IPS-NIHi11 (cell line): ENCODE measurements around the gene PNLIPRP2.

Experiments
- DNase-seq: peaks from one replicate; pipeline ENCODE4 v3.0.0; 2012; ENCODE audit warnings: mixed read lengths, low spot score

The PNLIPRP2 gene

DNA sequence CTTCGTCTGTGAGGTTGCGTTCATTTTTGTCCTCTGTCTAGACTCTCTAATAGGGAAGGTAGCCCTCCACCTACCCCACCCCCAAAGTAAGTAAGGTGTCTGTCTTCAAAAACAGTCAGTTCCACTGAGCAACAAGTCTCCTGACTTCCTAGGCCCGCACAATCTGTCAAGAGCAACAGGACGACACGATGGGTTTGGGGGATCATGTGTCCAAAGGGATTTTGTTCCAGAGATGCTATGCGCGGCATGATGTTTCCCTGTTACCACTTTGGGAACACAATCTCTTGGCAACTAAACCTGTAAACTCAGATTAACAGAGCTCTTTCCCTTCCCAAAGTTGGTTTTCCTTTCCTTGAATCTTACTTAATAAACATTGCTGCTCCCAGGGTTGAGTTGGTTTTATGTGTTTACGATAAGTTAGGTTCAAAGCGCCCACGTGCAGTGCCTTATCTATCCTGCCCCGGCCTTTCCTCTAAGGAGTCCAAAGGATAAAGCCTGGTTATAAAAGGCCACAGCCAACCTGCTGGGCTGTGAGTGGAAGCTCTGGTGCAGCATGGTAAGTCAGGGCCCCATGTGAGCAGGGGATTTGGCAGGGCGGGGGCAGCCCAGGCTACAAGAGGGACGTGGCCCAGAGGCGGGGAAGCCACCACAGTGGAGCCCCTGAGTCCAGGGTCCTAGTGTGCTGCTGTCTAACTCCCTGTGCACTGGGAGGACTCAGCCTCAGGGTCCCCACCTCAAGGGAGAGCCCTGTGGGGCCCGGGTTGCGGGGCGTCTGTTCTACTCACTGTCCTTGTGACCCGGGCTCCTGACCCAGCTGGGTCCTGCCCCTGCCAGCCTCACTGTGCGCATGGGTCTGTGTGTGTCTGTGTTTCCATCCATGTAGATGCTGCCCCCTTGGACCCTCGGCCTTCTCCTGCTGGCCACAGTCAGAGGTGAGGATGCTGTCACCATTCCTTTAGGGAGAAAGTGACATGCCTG is at the start of gene PNLIPRP2:
Gene PNLIPRP2 (plus strand): TSS at position 531 of the 978 bp plus-strand sequence.
- no peak for DNase-seq

DNA sequence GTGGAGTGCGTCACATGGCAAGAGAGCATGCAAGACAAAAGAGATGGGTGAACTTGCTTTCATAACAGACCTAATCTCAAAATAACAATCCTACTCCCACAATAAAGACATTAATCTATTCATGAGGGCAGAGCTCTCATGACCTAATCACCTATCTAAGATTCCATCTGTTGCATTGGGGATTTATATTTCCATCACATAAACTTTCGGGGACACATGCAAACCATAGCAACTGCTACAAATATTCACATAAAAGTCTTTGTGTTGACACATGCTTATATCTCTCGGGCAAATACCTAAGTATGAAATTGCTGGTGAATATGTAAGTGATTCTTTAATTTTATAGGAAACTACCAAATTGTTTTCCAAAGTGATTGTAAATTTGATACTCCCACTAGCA is 46.0 kb upstream of the PNLIPRP2 start:
- no peak for DNase-seq

DNA sequence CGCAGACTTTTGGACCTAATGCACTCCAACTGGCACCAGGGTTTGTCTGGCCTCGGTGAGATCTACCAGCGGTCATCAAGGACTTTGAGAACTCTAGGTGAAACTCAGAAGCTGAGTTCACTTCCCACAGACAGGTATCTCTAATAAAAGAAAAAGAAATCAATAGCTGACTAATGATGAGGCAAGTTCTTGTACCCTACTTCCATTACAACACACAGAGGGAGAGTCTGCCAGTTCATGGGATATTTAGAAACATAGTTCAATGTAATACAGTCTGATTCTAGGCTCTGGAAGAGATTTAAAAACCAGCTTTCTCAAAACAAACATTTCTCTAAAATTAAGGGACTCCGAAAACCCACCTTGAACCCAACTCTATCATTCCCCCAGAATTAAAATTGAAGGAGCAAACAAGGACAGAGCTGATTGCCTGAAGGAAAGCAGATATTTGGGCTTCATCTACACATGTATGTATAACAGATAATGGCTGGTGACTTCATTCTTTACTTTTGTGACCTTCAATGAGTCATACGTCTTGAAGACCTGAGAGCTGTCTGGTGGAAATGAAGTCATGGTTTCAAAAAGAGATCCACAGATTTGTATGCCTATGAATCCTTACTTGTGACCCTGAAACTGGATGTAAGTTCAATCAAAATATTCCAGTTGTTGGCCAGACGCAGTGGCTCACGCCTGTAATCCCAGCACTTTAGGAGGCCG is 32.7 kb upstream of the PNLIPRP2 start:
- no peak for DNase-seq

DNA sequence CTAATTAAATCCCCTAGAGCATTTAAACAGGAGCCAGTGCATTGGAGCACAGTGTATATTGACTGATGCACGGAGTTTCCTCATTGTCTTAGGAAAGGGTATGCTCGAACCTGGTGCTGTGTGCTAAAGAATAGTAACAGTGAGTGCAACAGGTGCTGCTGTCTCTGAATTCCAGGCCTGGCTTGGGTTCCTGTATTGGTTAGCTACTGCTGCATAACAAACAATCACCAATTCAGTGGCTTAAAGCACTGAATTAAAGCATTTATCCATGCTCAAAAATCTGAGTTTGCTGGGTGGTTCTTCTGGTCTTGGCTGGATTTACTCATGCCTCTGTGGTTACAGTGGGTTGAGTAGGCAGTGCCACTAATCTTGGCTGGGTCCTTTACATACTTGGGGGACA is 31.8 kb upstream of the PNLIPRP2 start:
- DNase-seq: no peak

DNA sequence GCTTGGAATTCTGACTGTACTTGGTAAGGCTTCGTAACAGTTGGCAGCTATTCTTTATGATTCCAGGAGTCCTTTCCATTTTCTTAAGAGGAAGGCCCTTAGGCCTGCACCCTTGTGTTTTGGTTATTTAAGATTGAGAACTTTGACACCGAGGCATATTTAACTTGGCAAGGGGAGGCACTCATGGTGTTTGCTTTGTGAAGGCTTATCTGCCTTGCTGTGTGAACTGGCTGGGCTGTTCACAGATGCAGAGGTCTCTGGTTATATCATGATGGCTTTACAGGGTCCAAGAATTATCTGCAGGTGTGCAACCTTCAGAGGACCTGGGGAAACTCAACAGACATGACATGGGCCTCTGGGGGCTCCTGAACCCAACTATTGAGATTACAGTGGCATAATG is 30.8 kb upstream of the PNLIPRP2 start:
- DNase-seq: no peak

DNA sequence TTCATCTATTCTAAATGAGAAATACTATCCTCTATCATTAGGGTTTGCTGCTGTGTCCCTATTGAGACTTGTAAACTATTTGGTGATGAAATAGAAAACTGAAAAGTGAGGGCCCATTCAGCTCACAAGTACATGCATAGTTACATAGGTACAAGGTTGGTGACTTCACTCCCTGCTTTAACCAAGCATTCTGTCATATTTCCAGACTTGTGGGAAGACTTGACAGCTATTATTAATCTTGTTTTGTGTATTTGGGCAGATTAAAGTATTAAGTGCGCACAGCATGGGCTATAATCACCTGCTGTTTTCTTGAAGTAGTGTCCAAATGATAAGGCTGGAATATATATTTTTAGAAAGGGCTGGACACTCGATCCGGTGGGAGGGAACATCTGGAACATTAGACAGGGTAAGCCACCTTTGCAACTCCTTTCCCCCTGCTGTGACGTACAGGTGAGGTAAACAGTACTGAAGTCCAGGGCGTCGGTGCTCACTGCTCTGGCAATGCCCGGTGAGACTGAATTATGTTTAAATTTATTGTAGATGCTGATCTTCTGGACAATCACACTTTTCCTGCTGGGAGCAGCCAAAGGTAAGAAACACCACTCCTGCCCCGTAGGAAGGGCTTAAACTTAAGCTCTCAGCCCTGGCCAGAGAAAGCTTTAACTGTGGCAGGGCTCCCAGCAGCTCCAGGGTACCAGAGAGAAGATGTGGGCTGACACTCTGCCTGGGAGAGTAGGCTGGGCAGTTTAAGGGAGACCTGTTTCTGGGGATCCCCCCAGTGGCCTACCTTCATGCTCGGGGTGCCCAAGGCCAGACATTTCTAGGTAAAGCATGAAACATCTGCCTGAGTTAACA is 29.9 kb upstream of the PNLIPRP2 start, which contains the start of gene PNLIPRP1:
Gene PNLIPRP1 (plus strand): TSS at position 370 of the 855 bp plus-strand sequence. CDS start 171 bp downstream, at position 541.
- no peak for DNase-seq

DNA sequence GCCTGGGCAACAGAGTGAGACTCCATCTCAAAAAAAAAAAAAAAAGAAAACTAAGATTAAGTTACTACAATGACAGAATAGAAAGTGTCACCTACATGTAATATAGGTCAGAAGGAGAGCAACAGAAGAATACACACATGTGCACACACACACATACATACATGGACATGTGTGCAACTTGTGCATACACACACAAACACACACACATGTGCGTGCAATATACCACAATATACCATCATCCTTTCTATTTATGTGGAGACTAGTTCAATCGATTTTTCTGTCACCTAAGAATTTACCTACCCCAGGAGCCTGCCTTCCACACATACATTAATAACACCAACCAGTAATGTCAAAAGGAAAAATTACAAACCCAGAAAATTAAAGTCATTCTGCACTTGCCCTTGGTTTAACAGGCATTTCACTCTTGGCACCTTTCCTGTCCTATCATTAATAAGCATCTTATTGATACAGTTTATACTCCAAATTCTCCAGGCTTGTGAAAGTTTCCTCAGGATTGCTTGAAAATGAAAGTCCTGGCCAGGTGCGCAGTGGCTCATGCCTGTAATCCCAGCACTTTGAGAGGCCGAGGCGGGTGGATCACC is 27.5 kb upstream of the PNLIPRP2 start:
- DNase-seq: no peak

DNA sequence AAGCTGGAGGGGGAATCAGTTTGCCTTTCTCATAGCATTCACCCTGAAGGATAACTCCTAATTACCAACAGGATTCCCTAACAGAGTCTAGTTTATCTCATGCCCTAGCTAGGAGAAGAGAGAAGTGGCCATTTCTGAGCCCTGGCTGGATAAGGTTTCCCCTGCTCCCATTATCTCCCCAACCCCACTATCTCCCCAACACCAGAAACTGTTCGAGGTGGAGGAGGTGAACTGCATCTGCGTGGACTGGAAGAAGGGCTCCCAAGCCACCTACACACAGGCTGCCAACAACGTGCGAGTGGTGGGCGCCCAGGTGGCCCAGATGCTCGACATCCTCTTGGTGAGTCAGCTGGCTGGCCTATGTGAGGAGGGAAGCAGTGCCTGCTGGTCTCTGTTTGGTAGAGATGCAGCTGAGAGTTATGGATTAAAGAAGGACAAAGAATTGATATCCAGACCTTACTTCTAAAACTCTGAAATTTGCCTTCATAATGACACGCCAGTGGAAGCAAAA is 26.2 kb upstream of the PNLIPRP2 start:
- DNase-seq: no peak

DNA sequence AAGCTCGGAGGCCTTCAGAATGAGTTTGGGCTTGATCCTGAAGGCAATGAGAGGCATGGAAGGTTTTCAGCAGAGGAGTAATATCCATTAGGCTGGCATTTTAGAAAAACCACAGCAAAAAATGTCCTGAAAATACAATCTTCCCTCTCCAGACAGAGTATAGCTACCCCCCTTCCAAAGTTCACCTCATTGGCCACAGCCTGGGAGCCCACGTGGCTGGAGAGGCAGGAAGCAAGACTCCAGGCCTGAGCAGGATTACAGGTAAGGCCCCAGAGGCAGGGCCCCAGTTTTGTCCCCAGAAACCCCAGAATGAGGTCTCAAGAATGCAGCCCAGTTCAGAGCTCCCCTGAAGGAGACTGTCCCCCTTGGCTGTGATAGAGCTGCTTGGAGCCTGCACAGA is 24.7 kb upstream of the PNLIPRP2 start:
- no peak for DNase-seq

DNA sequence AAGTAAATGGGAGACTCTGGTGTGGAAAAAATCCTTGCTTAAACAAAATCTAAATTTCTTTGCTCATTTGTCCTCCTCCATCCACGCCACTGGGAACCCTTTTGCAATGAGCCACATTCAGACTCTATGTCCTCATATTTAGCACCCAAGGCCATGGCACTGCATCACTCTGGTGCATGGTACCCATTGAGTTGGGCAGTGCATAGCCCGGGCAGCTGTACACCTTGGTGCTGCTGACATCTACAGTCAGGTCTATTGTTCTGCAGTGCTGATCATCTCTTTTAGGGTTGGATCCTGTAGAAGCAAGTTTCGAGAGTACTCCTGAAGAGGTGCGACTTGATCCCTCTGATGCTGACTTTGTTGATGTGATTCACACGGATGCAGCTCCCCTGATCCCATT is 23.2 kb upstream of the PNLIPRP2 start:
- no peak for DNase-seq

DNA sequence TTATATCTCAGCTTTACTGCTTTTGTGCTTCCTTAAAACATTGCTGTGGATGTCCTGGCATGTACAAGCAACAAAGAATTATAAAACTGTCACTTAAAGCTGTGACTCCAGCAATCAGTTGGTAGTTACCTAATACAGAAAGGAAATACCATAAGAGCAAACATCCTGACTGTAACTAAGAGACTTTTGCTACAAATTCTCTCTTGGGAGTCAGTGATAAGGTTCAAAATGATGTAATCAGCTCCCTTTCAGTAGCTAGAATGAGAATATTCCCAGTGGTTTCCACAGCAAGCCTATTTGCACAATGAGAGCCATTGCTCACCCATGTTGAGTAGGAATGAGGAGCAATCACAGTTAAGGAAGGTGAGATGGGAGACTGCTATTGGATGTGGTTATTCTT is 22.4 kb upstream of the PNLIPRP2 start:
- no peak for DNase-seq

DNA sequence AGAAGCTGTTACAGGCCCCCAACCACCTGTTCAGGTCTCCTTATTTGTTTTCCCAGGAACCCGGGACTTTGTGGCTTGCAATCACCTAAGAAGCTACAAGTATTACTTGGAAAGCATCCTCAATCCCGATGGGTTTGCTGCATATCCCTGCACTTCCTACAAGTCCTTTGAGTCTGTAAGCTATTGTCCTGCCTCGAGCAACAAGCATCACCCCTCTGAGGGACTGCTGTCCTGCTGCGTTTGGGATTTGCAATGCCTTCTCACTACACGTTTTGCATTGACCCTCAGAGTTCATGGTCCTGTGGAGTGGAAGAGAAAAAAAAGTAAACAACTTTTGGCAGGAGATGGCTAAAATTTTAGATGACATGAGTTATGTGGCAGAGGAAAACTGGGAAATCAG is 20.8 kb upstream of the PNLIPRP2 start:
- DNase-seq: peak; percentile 30

DNA sequence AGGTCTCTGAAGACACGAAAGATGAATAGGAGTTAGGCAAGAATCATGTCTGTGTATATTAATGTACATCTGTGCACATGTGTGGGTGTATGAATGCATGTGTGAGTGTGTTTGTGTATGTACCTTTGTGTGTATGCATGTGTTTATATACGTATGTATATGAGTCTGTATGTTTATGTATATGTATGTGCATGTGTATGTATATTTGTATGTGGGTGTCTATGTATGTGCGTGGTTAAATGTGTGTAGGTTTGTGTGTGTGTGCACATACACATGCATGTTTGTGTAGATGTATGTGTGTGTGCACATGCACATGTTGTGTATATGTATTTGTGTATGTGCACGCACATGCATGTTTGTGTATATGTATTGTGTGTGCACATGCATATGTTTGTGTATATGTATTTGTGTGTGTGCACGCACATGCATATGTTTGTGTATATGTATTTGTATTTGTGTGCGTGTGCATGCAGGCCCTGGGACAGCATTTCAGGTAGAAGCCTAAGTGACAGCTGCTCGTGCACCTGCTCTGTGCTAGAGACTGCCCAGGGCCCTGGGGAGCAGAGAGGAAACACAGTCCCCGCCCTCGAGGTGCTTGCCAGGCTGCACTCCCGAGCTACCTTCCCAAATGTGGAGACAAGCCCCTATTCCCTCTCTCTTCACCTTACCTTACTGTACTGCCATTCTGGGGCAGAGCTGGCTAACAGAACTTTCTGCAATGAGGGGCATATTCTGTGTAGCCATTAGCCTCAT is 17.9 kb upstream of the PNLIPRP2 start:
- DNase-seq: no peak

DNA sequence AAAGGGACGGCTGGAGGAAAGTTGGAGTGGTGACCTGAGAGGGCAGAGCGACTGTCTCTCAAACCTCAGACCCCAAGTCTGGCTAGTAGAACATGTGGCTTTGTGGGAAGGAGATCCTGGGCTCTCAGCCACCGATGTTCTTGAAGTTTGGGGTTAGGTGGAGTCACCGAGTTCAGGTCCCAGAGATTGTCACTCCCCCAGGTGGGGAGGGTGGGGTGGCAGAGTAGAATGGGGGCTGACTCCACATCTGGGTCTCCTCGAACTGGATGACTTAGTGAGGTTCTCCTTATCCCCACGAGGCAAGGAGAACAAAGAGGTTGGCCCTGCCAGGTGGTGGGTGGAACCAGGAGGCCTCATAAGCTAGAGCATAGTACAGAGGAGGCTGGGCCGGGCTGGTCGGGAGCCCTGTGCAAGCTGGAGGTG is 14.7 kb upstream of the PNLIPRP2 start:
- DNase-seq: no peak

DNA sequence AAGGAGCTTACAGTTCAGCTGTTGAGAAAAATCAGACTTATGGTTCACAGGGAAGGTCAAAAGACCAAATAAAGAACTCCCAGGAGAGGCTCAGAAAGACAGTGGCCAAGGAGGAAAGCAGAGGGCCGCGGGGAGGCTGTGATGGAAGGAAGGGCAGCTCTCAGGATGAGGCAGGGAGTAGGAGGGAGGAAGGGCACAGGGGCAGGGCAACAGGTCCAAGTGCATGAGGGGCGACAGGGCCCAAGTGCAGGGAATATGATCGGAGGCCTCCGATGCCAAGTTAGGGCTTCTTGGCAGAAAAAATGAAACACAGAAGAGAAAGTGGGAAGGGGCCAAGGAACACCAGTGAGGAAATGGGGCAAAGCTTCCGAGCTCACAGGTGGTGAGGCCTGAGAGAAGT is 13.4 kb upstream of the PNLIPRP2 start:
- no peak for DNase-seq

DNA sequence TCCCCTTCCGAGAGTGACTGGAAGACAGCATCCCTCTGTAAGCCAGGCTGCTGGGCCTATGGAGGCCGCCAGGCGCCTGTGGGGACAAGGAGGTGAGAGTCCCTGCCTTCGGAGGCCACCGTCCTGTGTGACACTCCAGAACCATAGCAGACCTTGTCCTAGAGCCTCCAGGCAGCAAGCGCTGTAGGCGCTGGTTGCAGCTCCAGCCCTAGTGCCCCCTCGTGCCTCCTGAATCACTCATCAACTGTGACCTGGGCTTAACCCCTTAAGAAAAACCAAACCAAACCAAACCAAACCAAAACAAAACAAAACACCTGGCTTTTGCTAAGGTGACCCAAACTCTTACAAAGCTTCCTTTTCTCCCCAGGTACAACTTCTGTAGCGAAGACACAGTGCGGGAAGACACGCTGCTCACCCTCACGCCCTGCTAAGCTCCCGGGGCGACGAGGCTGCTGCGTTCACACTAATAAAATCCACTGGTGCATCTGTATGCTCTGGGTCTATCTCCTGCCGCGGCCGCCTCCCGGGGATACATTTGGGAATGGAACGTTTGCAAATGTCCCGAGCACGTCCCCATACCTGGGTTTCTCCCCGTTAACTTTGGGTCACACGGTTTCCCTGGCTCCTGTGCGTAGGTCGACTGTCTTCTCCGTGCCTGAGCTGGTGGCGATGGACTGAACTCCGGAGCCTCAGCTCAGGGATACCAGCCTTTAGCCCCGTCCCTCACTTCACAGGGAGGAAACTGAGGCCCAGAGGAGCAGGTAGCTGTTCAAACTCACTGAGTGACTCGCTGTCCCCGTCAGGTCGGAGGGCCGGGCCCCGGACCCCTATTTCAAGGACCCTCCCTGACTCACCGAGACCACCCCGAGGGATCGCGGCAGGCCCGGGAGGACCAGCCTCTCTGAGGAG is 11.8 kb upstream of the PNLIPRP2 start:
- peak; percentile 40 for DNase-seq

DNA sequence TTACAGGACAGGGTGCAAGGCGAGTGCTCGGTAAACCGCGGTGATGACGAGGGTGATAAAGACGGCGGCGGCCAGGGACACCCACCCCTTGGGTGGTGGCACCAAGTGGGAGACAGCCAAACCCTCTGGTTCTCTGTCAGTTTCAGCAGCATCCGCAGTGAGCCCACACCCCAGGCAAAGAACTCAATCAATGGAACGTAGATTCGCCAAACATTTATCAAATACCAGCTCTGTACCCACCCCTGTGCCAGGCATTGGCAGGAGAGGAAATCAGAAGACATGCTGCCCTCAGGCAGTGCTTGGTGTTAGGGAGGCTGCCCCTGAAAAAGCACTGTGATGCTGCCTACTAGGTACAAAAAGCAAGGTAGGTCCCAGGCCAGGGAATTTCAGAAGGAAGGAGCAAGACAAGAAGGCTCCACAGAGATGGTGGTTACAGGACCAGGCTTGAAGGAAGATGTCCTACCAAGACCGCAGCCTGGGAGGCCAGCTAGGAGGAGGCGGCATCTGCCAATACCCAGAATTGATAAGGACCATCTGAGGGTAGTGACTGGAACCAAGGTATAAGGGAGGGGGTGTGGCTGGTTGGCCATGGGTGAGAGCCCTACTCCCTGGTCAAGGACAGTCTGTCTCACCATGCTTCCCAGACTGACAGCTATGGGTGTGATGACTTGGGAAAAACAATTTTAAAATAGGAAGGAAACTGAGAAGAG is 10.2 kb upstream of the PNLIPRP2 start:
- no peak for DNase-seq

DNA sequence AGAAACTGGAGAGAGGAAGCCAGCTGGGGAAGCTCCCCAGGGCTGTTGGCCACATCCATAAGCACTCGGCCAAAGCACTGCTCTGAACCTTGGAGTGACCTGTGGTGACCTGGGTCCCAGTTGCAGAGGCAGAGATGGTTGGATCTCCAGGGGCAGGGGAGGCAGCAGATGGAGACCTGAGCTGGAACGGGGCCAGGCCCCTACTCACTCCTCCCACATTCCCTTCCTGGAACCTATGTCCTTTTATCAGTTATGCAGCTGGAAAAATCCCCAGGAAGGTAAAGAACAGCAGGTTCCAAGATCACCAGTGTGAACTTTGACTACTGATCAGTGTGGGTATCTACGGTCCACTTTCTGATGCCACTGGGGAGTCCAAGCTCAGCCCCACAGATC is 9.6 kb upstream of the PNLIPRP2 start:
- DNase-seq: no peak
